ENCODE data around the gene ADAMTSL5. TPM values are rescaled to one million over a fixed set of nuclear protein-coding genes. Genes with fewer than 3 reads are reported as not detected.

Gene ADAMTSL5
- total RNA-seq, 2 donors from 2014 or later: 14.5 to 27.2 TPM

- TF ChIP-seq, protein P1, sequence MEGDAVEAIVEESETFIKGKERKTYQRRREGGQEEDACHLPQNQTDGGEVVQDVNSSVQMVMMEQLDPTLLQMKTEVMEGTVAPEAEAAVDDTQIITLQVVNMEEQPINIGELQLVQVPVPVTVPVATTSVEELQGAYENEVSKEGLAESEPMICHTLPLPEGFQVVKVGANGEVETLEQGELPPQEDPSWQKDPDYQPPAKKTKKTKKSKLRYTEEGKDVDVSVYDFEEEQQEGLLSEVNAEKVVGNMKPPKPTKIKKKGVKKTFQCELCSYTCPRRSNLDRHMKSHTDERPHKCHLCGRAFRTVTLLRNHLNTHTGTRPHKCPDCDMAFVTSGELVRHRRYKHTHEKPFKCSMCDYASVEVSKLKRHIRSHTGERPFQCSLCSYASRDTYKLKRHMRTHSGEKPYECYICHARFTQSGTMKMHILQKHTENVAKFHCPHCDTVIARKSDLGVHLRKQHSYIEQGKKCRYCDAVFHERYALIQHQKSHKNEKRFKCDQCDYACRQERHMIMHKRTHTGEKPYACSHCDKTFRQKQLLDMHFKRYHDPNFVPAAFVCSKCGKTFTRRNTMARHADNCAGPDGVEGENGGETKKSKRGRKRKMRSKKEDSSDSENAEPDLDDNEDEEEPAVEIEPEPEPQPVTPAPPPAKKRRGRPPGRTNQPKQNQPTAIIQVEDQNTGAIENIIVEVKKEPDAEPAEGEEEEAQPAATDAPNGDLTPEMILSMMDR (IDR thresholded peaks at IDR 0.05): no peak
- peaks cover 11% of the 10 kb centered on the region for H3K36me3 ChIP-seq
- H3K9me3 ChIP-seq: no peaks in the 10 kb centered on the region
- peak overlapping the region in 1 of 2 donors; percentile 44 for H3K4me3 ChIP-seq
- peak overlapping the region; percentile 83 to 92 for H3K27ac ChIP-seq
- peaks cover 0 to 20% of the 10 kb centered on the region in 2 donors for H3K4me1 ChIP-seq
- H3K27me3 ChIP-seq: no peaks in the 10 kb centered on the region
- no peak for DNase-seq (ENCODE audit: low spot score)
Measured at GRCh38 chr19:1507192-1507660, 5.6 kb downstream of the ADAMTSL5 start.

DNA sequence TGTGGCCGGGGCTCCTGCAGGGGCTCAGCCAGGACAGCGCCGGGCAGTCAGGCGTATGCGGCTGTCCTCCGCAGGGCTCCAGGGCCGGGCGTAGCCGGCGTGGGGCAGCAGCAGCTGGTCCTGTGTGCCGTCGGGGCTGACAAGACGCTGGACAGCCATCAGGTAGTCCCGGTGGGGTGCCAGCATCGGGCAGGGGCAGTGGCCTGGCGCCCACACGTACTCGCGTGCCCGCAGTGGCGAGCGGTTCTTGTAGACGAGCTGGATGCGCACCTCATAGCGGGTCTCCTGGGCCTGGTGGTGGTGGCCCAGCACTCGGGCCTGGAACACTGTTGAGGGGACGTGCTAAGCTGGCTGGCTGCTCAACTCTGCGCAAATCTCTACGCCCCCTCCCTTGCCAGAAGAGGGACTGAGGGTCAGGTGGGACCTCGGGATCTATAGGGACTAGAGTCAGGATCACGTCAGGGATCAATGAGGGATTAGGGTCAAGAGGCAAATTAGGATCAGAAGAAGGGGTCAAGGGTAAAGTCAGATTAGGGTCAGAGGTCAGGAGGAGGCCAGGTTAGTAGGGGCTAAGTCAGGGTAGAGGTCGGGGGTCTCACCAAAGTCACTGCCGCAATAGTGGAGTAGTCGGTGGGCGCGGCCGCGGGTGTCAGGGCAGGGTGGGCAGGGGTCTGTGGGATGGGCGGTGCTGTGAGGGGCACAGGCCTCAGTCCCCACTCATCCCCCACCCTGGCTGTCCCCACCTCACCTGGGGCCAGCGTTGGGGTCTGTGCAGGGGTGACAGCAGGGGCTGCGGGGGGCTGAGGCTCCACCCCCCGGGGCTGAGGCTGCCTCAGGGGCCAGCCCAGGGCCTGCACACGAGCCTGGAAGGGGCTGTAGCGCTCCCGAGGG is 6.6 kb downstream of the ADAMTSL5 start:
- DNase-seq (ENCODE audit: low spot score): no peak
- no peaks in the 10 kb centered on the region for H3K9me3 ChIP-seq
- no peak overlapping the region for H3K4me3 ChIP-seq
- peak overlapping the region in 1 of 2 donors; percentile 83 for H3K27ac ChIP-seq
- H3K27me3 ChIP-seq: no peaks in the 10 kb centered on the region
- peaks cover 0 to 16% of the 10 kb centered on the region in 2 donors for H3K4me1 ChIP-seq
- H3K36me3 ChIP-seq: peaks cover 11% of the 10 kb centered on the region
- TF ChIP-seq, protein P1 (IDR thresholded peaks at IDR 0.05): no peak

- no peaks in the 10 kb centered on the region for H3K9me3 ChIP-seq
- no peak overlapping the region for H3K27ac ChIP-seq
- peaks cover 0 to 16% of the 10 kb centered on the region in 2 donors for H3K4me1 ChIP-seq
- H3K4me3 ChIP-seq: no peak overlapping the region
- no peak for DNase-seq (ENCODE audit: low spot score)
- H3K27me3 ChIP-seq: no peaks in the 10 kb centered on the region
- peaks cover 11% of the 10 kb centered on the region for H3K36me3 ChIP-seq
- TF ChIP-seq, protein P1 (IDR thresholded peaks at IDR 0.05): no peak
Measured at GRCh38 chr19:1505012-1505411, 7.8 kb downstream of the ADAMTSL5 start.

DNA sequence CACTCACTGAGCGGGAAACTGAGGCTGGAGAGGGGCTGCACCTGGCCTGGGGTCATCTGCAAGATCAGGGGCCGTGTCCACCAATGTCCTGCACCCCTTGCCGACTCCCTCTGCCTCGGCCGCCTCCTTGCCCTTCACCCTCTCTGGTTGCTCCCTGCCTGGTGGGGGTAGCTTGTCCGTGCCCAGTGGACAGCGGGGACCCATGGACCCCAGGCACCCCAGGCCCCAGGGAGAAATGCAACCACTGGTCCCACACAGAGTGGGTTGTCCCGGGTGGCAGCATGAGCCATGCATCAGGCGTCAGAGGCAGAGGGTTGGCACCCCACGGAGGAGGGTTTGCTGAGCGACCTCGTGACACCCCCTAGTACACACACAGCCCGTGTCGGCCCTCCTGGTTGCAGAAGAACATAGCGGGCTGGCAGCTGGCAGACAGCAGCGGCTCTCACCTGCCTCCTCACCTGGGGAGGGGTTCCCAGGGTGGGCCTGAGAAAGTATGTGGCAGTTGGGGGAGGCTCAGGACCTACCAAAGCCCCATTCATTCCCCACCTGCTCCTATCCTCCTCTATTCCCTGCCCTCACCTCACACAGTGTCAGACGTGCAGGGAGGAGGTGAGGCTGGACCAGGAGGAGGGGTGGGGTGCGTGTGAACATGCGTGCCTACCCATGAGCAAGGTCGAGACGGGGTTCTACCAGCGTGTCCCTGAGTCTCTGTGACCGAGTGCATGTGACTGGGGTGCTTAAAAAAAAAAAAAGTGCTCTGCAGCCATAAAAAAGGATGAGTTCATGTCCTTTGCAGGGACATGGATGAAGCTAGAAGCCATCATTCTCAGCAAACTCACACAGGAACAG is 8.7 kb downstream of the ADAMTSL5 start:
- H3K4me3 ChIP-seq: peak overlapping the region in 1 of 2 donors; percentile 22
- no peak overlapping the region for H3K27ac ChIP-seq
- peaks cover 11% of the 10 kb centered on the region for H3K36me3 ChIP-seq
- no peaks in the 10 kb centered on the region for H3K9me3 ChIP-seq
- no peak for DNase-seq (ENCODE audit: low spot score)
- H3K27me3 ChIP-seq: no peaks in the 10 kb centered on the region
- TF ChIP-seq, protein P1 (IDR thresholded peaks at IDR 0.05): no peak
- H3K4me1 ChIP-seq: peaks cover 0 to 16% of the 10 kb centered on the region in 2 donors

GRCh38 chr19:1503089-1503924 is 9.5 kb downstream of the ADAMTSL5 start:
- peaks cover 0 to 16% of the 10 kb centered on the region in 2 donors for H3K4me1 ChIP-seq
- H3K27me3 ChIP-seq: no peaks in the 10 kb centered on the region
- H3K4me3 ChIP-seq: peak overlapping the region in 1 of 2 donors; percentile 22
- H3K36me3 ChIP-seq: peaks cover 11% of the 10 kb centered on the region
- no peak for DNase-seq (ENCODE audit: low spot score)
- H3K9me3 ChIP-seq: no peaks in the 10 kb centered on the region
- TF ChIP-seq, protein P1 (IDR thresholded peaks at IDR 0.05): peak; percentile 69 to 83
- H3K27ac ChIP-seq: no peak overlapping the region
